NOMO-1 treated with dmso at 0.1 percent for 144 hours (cell line): ENCODE measurements around the gene BRMS1.
"Not testable (repeated sequence)": the region's sequence is repeated elsewhere in the genome, so short reads cannot be mapped to it uniquely, and the experiment has no call there.

Source experiments
- DNase-seq: peaks from one replicate; lab custom pipeline; 2025; ENCODE audit not compliant: unreplicated experiment; lab: John Stamatoyannopoulos, UW

The BRMS1 gene, protein sequence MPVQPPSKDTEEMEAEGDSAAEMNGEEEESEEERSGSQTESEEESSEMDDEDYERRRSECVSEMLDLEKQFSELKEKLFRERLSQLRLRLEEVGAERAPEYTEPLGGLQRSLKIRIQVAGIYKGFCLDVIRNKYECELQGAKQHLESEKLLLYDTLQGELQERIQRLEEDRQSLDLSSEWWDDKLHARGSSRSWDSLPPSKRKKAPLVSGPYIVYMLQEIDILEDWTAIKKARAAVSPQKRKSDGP

DNA sequence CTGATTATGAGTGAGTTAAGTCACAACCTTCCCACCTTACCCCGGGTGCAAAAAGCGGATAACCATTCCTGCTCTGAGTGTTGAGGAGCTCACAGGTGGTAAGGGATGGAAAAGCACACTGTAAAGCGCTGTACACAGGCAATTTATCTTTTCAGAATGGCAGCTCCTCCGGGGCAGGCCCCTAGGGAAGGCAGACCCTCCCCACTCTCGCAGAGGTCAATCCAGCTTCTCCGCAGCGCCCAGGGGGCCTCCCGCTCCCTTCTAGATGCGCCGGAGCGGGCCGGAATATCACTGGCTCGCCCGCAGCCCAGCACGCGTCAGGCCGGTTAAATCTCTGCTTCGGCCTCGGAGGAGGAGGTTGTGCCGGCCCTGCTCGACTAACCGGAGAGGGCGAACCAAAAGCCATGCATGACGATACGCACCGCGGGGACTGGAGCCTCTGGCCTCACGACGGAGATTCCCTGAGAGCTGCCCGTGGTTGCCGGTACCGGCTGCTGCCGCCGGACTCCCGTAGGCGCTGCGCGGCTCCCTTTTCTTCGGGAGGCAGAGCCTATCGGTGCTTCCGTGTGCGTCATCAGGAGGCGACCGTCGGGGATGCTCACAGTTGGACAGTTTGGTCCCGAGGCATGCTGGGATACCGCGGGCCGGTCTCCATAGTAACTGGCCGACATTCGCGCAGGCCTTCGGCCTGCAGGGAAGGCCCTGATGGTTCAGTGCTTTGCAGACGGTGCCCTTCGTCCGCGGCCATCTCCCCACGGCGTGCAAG, at the start of gene BRMS1:
Gene BRMS1, minus strand, starts transcription at position 555 of the 766 bp plus-strand sequence. CDS start 2,870 bp downstream, outside the sequence.
- DNase-seq = peak; percentile 85

DNA sequence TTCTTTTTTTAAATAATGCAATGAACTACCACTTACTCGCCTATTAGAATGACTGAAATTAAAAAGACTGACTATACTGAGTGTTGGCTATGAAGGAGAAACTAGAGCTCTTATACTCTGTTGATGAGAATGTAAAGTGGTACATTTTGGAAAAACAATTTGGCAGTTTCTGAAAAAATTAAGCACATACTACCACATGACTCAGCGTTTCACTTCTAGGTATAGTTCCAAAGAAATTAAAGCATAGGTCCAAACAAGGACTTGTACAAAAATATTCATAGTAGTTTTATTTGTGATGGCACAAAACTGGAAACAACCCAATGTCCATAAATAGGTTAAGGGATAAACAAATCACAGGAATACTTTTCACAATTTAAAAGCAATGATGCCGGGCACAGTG, 49.0 kb upstream of the BRMS1 start:
- DNase-seq = no peak

GRCh38 chr11:66391322-66391721, 46.4 kb upstream of the BRMS1 start:
- DNase-seq = no peak

- DNase-seq = peak; percentile 62
These were observed 44.0 kb upstream of the BRMS1 start for GRCh38 chr11:66388780-66389386.

GRCh38 chr11:66386171-66387069, 41.5 kb upstream of the BRMS1 start:
- DNase-seq = peak; percentile 53

GRCh38 chr11:66384316-66384715, 39.4 kb upstream of the BRMS1 start:
- not testable (repeated sequence) for DNase-seq

DNA sequence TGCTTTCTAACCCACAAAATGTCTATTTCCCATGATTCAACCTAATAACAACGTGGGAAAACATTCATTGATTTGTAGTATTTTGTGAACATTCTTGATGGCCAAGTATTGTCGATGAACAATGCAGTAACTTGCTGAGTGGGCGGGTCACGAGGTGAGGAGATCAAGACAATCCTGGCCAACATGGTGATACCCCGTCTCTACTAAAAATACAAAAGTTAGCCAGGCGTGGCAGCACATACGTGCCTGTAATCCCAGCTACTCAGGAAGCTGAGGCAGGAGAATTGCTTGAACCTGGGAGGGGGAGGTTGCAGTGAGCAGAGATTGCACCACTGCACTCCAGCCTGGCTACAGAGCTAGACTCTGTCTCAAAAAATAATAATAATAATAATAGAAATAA, 35.4 kb upstream of the BRMS1 start:
- not testable (repeated sequence) for DNase-seq

GRCh38 chr11:66373690-66374287, 28.9 kb upstream of the BRMS1 start:
- not testable (repeated sequence) for DNase-seq

GRCh38 chr11:66373265-66373664, 28.4 kb upstream of the BRMS1 start:
- no peak for DNase-seq

DNA sequence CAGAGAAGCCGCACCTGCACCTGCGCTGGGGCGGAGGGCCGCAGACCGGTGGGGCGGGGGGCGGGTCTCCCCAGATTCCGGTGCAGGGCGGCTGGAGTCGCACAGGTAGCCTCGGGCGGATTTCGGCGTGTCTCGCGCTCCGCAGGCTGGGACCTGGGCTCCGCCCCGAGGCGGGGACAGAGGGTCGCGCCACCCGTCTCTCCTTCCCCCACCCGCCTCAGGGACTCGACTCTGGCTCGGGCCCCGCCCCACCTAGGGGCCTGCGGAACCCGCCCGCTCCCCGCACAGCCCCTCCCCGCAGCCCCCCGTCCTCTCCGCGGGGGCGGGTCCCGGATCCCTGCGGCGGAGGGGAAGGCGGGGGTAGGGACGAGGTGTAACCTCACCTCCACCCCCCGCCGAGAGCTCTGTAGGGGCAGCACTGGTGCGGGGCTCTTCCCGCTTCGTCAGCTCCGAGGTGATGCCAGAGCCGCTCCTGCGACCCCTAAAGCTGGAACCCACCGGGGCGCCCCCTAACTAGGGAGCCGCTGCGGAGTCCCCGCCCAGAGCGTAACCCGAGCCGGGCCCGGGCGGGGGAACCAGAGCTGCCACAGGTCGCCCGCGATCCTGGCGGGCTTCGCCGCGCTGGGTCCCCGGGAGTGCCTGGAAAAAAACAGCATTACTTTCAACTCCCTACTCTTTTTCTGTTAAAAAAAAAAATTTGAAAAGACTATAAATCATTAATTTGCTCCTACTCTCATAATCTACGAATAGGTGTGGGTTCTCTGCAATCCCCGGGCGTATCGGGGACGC, 26.9 kb upstream of the BRMS1 start, which contains the start of gene SLC29A2:
Gene SLC29A2, minus strand, starts transcription at position 134 of the 789 bp plus-strand sequence. CDS start 169 bp downstream, outside the sequence.
- DNase-seq = peak; percentile 79

DNA sequence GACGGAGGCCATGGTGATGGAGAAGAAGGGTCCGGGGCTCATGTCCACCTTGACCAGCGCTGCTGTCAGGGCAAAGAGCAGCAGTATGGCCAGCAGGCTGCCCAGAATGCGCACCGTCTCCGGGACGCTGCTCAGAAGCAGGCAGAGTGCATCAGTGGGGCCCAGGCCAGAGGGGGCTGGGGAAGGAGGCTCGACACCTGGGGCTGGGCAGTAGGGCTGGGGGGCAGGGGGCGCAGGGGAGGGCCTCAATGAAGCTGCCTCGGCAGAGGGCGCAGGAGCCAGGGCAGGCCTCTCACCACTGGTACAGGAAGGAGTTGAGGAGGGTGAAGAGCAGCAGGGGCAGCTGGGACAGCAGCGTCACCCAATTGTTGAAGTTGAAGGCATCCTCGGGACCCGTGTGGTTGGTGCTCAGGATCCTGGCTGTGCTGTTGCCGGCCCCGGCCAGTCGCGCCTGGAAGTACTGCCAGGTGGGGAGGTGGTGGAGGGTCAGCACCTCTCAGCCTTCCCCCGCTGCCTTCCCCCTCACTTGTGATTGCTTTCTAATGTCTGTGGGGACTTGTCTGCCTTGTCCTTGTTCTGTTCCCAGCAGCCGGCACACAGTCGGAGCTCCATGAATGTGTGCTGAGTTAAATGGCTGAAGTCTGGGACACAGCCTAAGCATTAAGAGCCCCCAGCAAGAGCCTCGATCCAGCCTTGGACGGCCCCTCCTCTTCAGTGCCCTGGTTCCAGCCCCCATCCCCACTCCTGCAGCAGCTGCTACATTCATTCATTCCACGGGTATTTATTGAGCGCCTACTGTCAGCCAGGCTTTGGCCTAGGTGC, 24.4 kb upstream of the BRMS1 start:
- no peak for DNase-seq

DNA sequence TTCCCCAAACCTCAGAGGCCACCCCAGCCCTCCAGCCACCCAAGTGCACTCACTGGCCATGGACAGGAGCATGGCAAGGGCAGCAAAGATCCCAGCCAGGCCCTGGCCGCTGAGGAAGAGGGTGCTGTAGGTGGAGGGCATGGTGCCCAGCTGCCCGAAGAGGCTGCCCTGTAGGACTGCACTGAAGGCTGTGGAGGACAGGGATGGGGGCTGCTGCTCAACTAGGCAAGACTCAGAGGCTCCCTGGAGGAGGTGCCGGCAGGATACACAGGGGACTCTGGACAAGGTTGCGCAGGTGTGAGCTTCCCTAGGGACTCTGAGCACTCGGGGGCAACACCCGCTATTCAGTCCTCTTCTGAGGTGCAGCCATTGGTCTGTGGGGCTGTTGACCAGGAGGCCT, 23.6 kb upstream of the BRMS1 start:
- no peak for DNase-seq

- no peak for DNase-seq
These were observed 22.8 kb upstream of the BRMS1 start for GRCh38 chr11:66367561-66368312.

GRCh38 chr11:66366844-66367477, 22.1 kb upstream of the BRMS1 start:
- DNase-seq = no peak

DNA sequence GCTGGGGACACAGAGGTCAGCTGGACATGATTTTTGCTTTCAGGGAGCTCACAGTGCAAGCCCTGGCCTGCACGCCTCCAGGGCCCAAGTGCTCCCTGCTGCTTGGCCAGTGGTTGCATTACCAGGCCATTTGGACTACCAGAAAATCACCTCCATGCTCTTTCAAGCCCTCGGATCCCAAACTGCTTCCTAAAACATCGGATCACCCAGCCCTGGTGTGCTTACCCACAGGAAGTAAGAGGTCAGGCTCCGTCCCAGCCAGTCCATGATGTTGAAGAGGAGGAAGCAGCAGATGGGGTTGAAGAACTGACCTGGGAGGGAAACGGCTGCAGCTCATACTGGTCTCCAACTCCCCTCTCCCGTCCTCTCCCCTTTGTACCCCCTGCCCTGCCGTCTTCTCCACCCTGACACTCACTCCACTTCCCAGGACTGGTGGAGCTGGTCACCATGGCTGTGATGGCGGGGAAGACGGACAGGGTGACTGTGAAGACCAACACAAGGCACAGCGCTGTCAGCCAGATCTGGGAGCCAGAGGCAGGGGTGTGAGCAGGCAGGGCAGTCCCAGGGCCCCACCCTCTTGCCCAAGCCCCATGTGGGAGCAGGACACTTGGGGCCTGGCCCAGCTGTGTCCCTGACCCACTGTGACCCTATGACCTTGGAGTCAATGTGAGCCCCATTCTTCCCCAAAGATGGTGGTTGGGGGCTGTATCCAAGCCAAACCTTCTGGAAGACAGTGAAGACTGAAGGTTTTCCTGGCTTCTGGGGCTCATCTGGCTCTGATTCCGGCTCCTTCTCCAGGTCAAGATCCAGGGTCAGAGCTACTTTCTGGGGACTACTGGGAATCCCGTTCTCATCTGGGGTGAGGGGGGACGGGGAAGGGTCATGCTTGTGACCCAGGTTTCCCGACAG, 21.1 kb upstream of the BRMS1 start:
- DNase-seq = no peak

DNA sequence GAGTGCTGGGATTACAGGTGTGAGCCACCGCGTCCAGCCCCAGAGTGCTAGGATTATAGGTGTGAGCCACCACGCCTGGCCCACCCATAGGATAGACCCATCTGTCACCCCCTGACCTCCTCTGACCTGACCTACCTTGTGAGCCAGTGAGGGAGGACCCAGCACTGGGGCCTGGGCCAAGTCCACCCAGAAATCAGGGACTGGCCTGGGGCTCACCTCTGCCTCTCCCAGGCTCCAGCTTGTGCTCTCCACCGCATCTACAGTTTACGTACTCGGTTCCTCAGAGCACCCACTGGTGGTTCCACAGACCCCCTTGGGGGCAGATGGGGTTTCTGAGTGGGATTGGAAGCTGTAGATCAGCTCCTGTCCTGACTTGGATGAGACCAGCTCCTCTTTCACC, 20.3 kb upstream of the BRMS1 start:
- no peak for DNase-seq
